SK-N-SH (cell line): ENCODE data around the gene LSP1. TPM values are rescaled to one million over a fixed set of nuclear protein-coding genes. Genes with fewer than 3 reads are reported as not detected.

Source experiments
- CTCF ChIA-PET: fragments of 300-600, 350-600 bp; formaldehyde crosslinking; extraction: SDS; loops from one replicate; lab custom pipeline; 2021; lab: Yijun Ruan, JAX
- POLR2A ChIA-PET: fragments of 350-600 bp; sonication (Branson Sonifier 250); formaldehyde crosslinking; extraction: SDS; loops from one replicate; lab custom pipeline; 2020; ENCODE audit warnings: antibody characterized with exemption, inconsistent platforms; lab: Yijun Ruan, JAX
- DNase-seq: peaks from one replicate; pipeline ENCODE4 v3.0.0; 2012
- H2AFZ ChIP-seq: fragments of 200-600 bp; sonication (generic); 2 replicates; pipeline ENCODE4 v1.8.1; 2016; ENCODE audit warnings: antibody characterized with exemption, mild to moderate bottlenecking, low read depth
- H3F3A ChIP-seq: fragments of 200-600 bp; sonication (generic); replicated peaks from 2 replicates; pipeline ENCODE3; 2016; ENCODE audit warnings: antibody characterized with exemption, mild to moderate bottlenecking; ENCODE audit not compliant: insufficient read depth
- H3K27ac ChIP-seq, 2 experiments: fragments of 200-500 bp in 1 of 2; fragments of 200-600 bp in 1 of 2; sonication (Bioruptor generic) in 1 of 2; sonication (generic), shearing (Covaris generic) in 1 of 2; 2 replicates each; pipeline versions ENCODE4 v1.5.1 to v1.6.1; 2014 to 2016; ENCODE audit warnings: low read depth in 2 of 2, inconsistent platforms in 1 of 2, low read length in 1 of 2, mild to moderate bottlenecking in 1 of 2, mixed read lengths in 1 of 2
- H3K27me3 ChIP-seq: fragments of 200-600 bp; sonication (generic), shearing (Covaris generic); 2 replicates; pipeline ENCODE4 v1.6.1; 2016; ENCODE audit warnings: mixed run types; ENCODE audit not compliant: insufficient read depth
- H3K36me3 ChIP-seq, 2 experiments: fragments of 200-500 bp in 1 of 2; fragments of 200-600 bp in 1 of 2; sonication (Bioruptor generic) in 1 of 2; sonication (generic) in 1 of 2; replicated peaks in 1 of 2; 2 replicates each; pipeline versions ENCODE3 to v1.5.1; 2014 to 2016; ENCODE audit warnings: low read length in 1 of 2, mild to moderate bottlenecking in 1 of 2; ENCODE audit not compliant: insufficient read depth in 2 of 2, control insufficient read depth in 1 of 2
- H3K4me1 ChIP-seq, 2 experiments: fragments of 200-500 bp in 1 of 2; fragments of 200-600 bp in 1 of 2; sonication (Bioruptor generic) in 1 of 2; sonication (generic), shearing (Covaris generic) in 1 of 2; 2 replicates each; pipeline versions ENCODE4 v1.5.1 to v1.6.1; 2014 to 2016; ENCODE audit warnings: low read depth in 1 of 2, low read length in 1 of 2, mixed run types in 1 of 2; ENCODE audit not compliant: insufficient read depth in 2 of 2, control insufficient read depth in 1 of 2
- H3K4me2 ChIP-seq: fragments of 200-600 bp; sonication (generic), shearing (Covaris generic); 2 replicates; pipeline ENCODE4 v1.6.1; 2017; ENCODE audit warnings: mixed run types
- H3K4me3 ChIP-seq, 2 experiments: fragments of 200-500 bp in 1 of 2; fragments of 200-600 bp in 1 of 2; sonication (Bioruptor generic) in 1 of 2; sonication (generic), shearing (Covaris generic) in 1 of 2; 2 replicates each; pipeline versions ENCODE4 v1.5.1 to v1.8.1; 2014 to 2016; ENCODE audit warnings: low read depth in 2 of 2, inconsistent platforms in 1 of 2, low read length in 1 of 2, mild to moderate bottlenecking in 1 of 2, mixed read lengths in 1 of 2, moderate library complexity in 1 of 2
- H3K79me2 ChIP-seq: fragments of 200-600 bp; sonication (generic); 2 replicates; pipeline ENCODE4 v1.8.1; 2017; ENCODE audit warnings: mild to moderate bottlenecking; ENCODE audit not compliant: insufficient read depth
- H3K9ac ChIP-seq: fragments of 200-600 bp; sonication (generic); 2 replicates; pipeline ENCODE4 v1.6.1; 2017; ENCODE audit warnings: mixed run types
- H3K9me2 ChIP-seq: fragments of 200-600 bp; sonication (generic); 2 replicates; pipeline ENCODE4 v1.6.1; 2017; ENCODE audit warnings: mixed run types
- H3K9me3 ChIP-seq: fragments of 200-600 bp; sonication (generic); 2 replicates; pipeline ENCODE4 v1.6.1; 2017; ENCODE audit warnings: mixed run types, mild to moderate bottlenecking, moderate library complexity
- H4K20me1 ChIP-seq: fragments of 200-600 bp; sonication (generic); 2 replicates; pipeline ENCODE4 v1.6.1; 2017; ENCODE audit warnings: mild to moderate bottlenecking, mixed run types; ENCODE audit not compliant: insufficient read depth
- CTCF ChIP-seq: fragments of 200-600 bp; sonication (generic); IDR thresholded peaks from 2 replicates; pipeline ENCODE4 v1.6.1; 2017; ENCODE audit warnings: antibody characterized with exemption, mild to moderate bottlenecking, moderate library complexity
- ELF1 ChIP-seq: IDR thresholded peaks from 2 replicates; pipeline ENCODE4 v1.4.0; 2012
- TCF12 ChIP-seq: IDR thresholded peaks from 2 replicates; pipeline ENCODE4 v1.4.0; 2012
- TEAD4 ChIP-seq: IDR thresholded peaks from 2 replicates; pipeline ENCODE4 v1.4.0; 2012; ENCODE audit warnings: mild to moderate bottlenecking, borderline replicate concordance; ENCODE audit not compliant: insufficient read depth
- YY1 ChIP-seq: IDR thresholded peaks from 2 replicates; pipeline ENCODE4 v1.4.0; 2012; ENCODE audit warnings: low read depth, mild to moderate bottlenecking
- WGBS: methylation state at CpG from one replicate; pipeline ENCODE4 v1.1.6; 2017; ENCODE audit warnings: low lambda C conversion rate; 5-methylcytosine and 5-hydroxymethylcytosine counted together
- polyA plus RNA-seq, 3 experiments: library from polyadenylated mRNA; depleted of rRNA; stranded (reverse); fragments of >200 nt; gene quantifications; 2 replicates each; pipeline ENCODE4 v1.2.3, GENCODE V29; 2012

LSP1 gene
- polyA plus RNA-seq, 1 of the 3 experiments (the other 2 are of a cell fraction): 0.38 TPM

GRCh38 chr11:1936781-1937615 lies 84.1 kb downstream of the LSP1 start:
- Histone ChIP-seq H3K79me2 (no peaks in the 10 kb centered on the region), H3K4me2 (no peak overlapping the region), H3K27ac (no peak overlapping the region)
- CTCF ChIA-PET: interaction anchor here (1.3 to 2.3 kb wide), 2 partner anchors 54 to 214 kb away, joined by 6 to 14 read pairs; no protein-coding TSS in a partner anchor
- TF ChIP-seq TEAD4 (no peak), CTCF (no peak), YY1 (no peak)
- TF ChIP-seq, all 33 proteins: peak for 0
- H3K4me3 ChIP-seq: no peak overlapping the region
- POLR2A ChIA-PET: no interaction called here
- 55% methylated on average over 15 of the region's 34 CpGs for WGBS
- H3K9me3 ChIP-seq: no peaks in the 10 kb centered on the region
- no peak overlapping the region for H3K9ac ChIP-seq
- no peaks in the 10 kb centered on the region for H4K20me1 ChIP-seq
- no peaks in the 10 kb centered on the region for H3F3A ChIP-seq
- peak; percentile 35 for DNase-seq
- no peaks in the 10 kb centered on the region for H3K9me2 ChIP-seq
- no peak overlapping the region for H2AFZ ChIP-seq
- no peaks in the 10 kb centered on the region for H3K27me3 ChIP-seq
- no peaks in the 10 kb centered on the region for H3K36me3 ChIP-seq
- peaks cover 0 to 10% of the 10 kb centered on the region in 2 experiments; a peak in 1 of 4 replicates for H3K4me1 ChIP-seq

- no peaks in the 10 kb centered on the region for H3K79me2 ChIP-seq
- H3F3A ChIP-seq: no peaks in the 10 kb centered on the region
- H3K4me3 ChIP-seq: no peak overlapping the region
- H3K27me3 ChIP-seq: no peaks in the 10 kb centered on the region
- peaks cover 0 to 17% of the 10 kb centered on the region in 2 experiments; a peak in 1 of 4 replicates for H3K4me1 ChIP-seq
- no peaks in the 10 kb centered on the region for H4K20me1 ChIP-seq
- no peak overlapping the region for H3K9ac ChIP-seq
- ChIA-PET CTCF (interaction anchor here (1.3 to 2.3 kb wide), 4 partner anchors 10 to 213 kb away, joined by 3 to 14 read pairs (median 5); no protein-coding TSS in a partner anchor), POLR2A (no interaction called here)
- H3K9me3 ChIP-seq: no peaks in the 10 kb centered on the region
- H3K9me2 ChIP-seq: no peaks in the 10 kb centered on the region
- no peak overlapping the region for H3K4me2 ChIP-seq
- no peaks in the 10 kb centered on the region for H3K36me3 ChIP-seq
- TF ChIP-seq ELF1 (no peak), TCF12 (no peak)
- no peak overlapping the region for H3K27ac ChIP-seq
- DNase-seq: peak; percentile 25
- no peak overlapping the region for H2AFZ ChIP-seq
- WGBS: 74% methylated on average over 27 of the region's 35 CpGs
These were observed 84.9 kb downstream of the LSP1 start for GRCh38 chr11:1937616-1938342.
